ENCODE measurements around the gene TMEM38B.
"Not testable (repeated sequence)": the region's sequence is repeated elsewhere in the genome, so short reads cannot be mapped to it uniquely, and the experiment has no call there.

TMEM38B gene

DNA sequence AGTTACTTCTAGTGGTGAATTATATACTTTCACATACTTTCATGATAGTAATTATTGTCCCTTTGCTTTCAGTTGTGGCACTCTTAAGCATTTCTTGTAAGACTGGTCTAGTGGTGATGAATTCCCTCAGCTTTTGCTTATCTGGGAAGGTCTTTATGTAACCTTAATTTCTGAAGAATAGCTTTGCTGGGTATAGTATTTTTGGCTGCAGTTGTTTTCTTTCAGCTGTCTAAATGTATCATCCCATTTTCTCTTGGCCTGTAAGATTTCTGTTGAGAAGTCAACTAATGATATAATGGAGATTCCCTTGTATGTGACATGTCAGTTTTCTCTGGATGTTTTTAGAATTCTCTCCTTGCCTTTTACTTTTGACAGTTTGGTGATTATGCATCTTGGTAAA lies 41.0 kb downstream of the TMEM38B start:
- Mint-ChIP-seq H3K36me3 (ENCODE audit: low read depth) (peaks cover 85% of the 10 kb centered on the region), H3K27ac (no peak overlapping the region), H3K4me1 (no peaks in the 10 kb centered on the region), H3K27me3 (ENCODE audit: low read depth) (no peaks in the 10 kb centered on the region), H3K9me3 (peaks cover 48% of the 10 kb centered on the region), H3K4me3 (no peak overlapping the region)
- TF ChIP-seq, protein P1, sequence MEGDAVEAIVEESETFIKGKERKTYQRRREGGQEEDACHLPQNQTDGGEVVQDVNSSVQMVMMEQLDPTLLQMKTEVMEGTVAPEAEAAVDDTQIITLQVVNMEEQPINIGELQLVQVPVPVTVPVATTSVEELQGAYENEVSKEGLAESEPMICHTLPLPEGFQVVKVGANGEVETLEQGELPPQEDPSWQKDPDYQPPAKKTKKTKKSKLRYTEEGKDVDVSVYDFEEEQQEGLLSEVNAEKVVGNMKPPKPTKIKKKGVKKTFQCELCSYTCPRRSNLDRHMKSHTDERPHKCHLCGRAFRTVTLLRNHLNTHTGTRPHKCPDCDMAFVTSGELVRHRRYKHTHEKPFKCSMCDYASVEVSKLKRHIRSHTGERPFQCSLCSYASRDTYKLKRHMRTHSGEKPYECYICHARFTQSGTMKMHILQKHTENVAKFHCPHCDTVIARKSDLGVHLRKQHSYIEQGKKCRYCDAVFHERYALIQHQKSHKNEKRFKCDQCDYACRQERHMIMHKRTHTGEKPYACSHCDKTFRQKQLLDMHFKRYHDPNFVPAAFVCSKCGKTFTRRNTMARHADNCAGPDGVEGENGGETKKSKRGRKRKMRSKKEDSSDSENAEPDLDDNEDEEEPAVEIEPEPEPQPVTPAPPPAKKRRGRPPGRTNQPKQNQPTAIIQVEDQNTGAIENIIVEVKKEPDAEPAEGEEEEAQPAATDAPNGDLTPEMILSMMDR (IDR thresholded peaks at IDR 0.05; ENCODE audit: unreplicated experiment in 3 of 3) = no peak

DNA sequence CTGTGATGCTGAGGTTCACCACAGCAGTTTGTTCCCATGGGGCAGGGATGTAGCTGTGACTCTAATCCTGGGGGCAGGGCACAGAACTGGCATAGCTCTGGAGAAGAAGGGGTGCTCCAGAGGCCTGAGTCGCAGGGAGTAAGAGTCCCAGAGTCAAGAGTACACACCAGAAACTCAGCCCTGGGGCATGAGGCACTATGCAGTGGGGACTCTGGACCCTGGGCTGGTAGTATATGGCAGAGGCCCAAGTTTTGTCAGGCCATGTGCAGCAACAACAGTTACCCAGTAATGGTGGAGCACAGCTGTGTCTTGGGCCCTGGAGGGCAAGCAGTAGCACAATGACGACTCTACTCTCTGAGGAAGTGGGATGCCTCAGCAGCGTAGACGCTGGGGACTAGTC lies 42.9 kb downstream of the TMEM38B start:
- no peaks in the 10 kb centered on the region for H3K4me1 Mint-ChIP-seq
- H3K36me3 Mint-ChIP-seq (ENCODE audit: low read depth) = peaks cover 73% of the 10 kb centered on the region
- H3K4me3 Mint-ChIP-seq = no peak overlapping the region
- no peaks in the 10 kb centered on the region for H3K27me3 Mint-ChIP-seq (ENCODE audit: low read depth)
- H3K9me3 Mint-ChIP-seq = peaks cover 41% of the 10 kb centered on the region
- TF ChIP-seq, protein P1 (IDR thresholded peaks at IDR 0.05; ENCODE audit: unreplicated experiment in 3 of 3) = no peak
- H3K27ac Mint-ChIP-seq = no peak overlapping the region

DNA sequence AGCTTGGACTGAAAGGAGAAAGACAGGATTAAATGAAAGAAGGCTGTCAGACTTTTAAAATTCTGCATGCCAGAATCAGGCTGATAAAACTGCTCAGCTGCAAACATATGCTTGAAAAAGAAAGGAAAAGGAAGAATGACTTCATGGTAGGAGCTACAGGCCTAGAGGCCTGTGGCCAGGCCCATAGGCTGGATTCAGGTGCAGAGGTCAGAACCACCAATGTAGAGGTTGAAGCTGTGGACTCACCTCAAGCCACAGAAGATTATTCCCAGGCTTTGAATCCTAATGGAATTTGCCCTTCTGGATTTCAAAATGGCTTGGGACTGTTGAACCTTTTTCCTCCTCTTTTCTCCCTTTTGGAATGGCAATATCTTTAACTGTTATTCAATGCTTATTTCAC lies 47.7 kb downstream of the TMEM38B start:
- Mint-ChIP-seq H3K4me3 (no peak overlapping the region), H3K36me3 (ENCODE audit: low read depth) (peaks cover 27% of the 10 kb centered on the region), H3K27me3 (ENCODE audit: low read depth) (no peaks in the 10 kb centered on the region), H3K9me3 (peaks cover 4% of the 10 kb centered on the region), H3K27ac (no peak overlapping the region), H3K4me1 (no peaks in the 10 kb centered on the region)
- TF ChIP-seq, protein P1 (IDR thresholded peaks at IDR 0.05; ENCODE audit: unreplicated experiment in 3 of 3) = no peak

DNA sequence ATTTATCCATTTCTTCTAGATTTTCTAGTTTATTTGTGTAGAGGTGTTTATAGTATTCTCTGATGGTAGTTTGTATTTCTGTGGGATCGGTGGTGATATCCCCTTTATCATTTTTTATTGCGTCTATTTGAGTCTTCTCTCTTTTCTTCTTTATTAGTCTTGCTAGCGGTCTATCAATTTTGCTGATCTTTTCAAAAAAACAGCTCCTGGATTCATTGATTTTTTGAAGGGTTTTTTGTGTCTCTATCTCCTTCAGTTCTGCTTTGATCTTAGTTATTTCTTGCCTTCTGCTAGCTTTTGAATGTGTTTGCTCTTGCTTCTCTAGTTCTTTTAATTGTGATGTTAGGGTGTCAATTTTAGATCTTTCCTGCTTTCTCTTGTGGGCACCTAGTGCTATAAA lies 53.0 kb downstream of the TMEM38B start:
- H3K4me1 Mint-ChIP-seq; H3K27me3 Mint-ChIP-seq (ENCODE audit: low read depth); H3K27ac Mint-ChIP-seq; H3K4me3 Mint-ChIP-seq: not testable (repeated sequence)
- peaks cover 51% of the 10 kb centered on the region for H3K36me3 Mint-ChIP-seq (ENCODE audit: low read depth)
- H3K9me3 Mint-ChIP-seq = peaks cover 21% of the 10 kb centered on the region

DNA sequence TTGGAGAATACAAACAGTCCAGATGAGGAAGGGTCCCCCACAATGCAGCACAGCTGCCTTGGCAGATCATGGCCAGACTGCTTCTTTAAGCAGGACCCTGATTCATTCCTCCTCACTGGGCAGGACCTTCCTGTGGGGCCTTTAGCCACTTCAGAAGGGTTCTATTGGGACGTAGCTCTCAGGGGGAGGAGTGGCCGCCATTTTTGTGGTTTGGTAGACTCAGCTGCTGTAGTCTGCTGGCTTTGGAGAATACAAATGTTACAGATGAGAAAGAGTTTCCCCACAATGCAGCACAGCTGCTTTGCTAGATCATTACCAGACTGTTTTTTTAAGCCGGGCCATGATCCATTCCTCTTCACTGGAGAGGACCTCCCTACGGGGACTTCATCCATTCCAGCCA lies 57.4 kb downstream of the TMEM38B start:
- Mint-ChIP-seq H3K4me1 (no peaks in the 10 kb centered on the region), H3K27ac (no peak overlapping the region)
- TF ChIP-seq, protein P1 (IDR thresholded peaks at IDR 0.05; ENCODE audit: unreplicated experiment in 3 of 3) = no peak

DNA sequence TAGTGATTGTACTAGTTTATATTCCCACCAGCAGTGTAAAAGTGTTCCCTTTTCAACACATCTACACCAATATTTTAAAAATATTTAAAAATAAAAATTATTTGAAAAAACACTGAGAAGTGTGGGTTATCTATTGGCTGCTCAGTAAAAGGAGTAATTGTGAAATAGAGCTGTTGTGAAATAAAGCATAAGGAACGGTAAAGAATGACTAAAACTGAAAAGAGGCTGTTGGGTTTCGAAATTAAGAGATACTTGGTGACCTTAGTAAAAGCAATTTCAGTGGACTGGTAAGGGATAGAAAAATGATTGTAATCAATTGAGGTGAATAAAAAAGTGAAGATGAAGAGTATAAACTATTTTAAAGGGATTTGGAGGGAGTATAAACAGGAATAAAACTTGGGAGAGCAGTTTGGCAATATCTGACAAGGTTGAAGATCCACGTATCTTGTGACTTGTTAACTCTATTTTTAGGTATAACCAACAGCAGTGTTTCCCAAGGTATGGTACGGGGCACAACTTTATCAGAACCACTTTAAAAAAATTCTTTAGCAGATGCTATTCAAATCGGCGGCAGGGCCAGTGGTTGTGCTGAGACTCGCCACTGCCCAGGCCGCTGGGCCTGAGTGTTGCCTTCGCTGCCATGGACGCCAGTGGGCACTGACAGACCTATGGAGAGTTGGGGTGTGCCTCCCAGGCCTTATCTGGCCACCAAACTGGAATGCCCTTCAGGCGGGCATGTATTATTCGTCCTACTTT lies 63.3 kb downstream of the TMEM38B start:
- peaks cover 55% of the 10 kb centered on the region for H3K36me3 Mint-ChIP-seq (ENCODE audit: low read depth)
- H3K4me1 Mint-ChIP-seq = no peaks in the 10 kb centered on the region
- H3K4me3 Mint-ChIP-seq = no peak overlapping the region
- TF ChIP-seq, protein P1 (IDR thresholded peaks at IDR 0.05; ENCODE audit: unreplicated experiment in 3 of 3) = no peak
- H3K27ac Mint-ChIP-seq = no peak overlapping the region
- peaks cover 28% of the 10 kb centered on the region for H3K9me3 Mint-ChIP-seq
- no peaks in the 10 kb centered on the region for H3K27me3 Mint-ChIP-seq (ENCODE audit: low read depth)

More for the DNA sequence above, 57.4 kb downstream of the TMEM38B start:
- Mint-ChIP-seq H3K4me3 (no peak overlapping the region), H3K36me3 (ENCODE audit: low read depth) (peaks cover 79% of the 10 kb centered on the region), H3K27me3 (ENCODE audit: low read depth) (no peaks in the 10 kb centered on the region), H3K9me3 (peaks cover 46% of the 10 kb centered on the region)

Data from nephron (organoid).